ENCODE measurements around the gene CFAP61. TPM values are rescaled to one million over a fixed set of nuclear protein-coding genes. Genes with fewer than 3 reads are reported as not detected.

Gene CFAP61
- total and polyA plus RNA-seq, 9 of the 15 experiments (the other 6 are each of a cell fraction or from before 2014, with no cell fraction given), result 0.11 TPM; not detected in 8

DNA sequence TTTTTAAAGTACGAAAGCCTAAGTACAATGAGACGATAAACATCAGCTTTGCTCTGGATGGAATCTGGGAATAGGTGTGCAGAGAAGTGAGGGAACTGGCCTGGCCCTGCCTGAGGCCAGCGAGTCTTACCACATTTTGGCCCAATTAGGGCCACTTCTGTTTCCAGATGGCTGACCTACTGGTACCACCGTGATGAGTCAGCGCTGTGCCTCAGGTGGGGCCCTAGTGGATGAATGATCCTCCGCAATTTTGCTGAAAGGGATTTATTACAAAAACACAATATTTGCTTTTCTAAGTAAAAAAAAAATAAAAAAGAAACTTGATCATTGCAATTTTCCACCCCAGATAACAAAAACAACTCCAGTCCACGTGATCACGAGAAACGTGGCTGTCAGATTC lies 338.1 kb downstream of the CFAP61 start:
- Histone ChIP-seq H3K4me3 (no peak overlapping the region), H3K27me3 (ENCODE audit: control insufficient read depth in 2 of 2, insufficient read depth in 2 of 2, low read length in 2 of 2) (peaks cover 3 to 14% of the 10 kb centered on the region in 2 experiments; a peak in 3 of 5 replicates), H4K20me1 (replicated peaks; ENCODE audit: control insufficient read depth, insufficient read depth, low read length) (no peaks in the 10 kb centered on the region), H3K4me2 (ENCODE audit: insufficient read depth, low read length) (no peak overlapping the region), H3K27ac (ENCODE audit: extremely low read depth, low read depth, low read length) (no peak overlapping the region), H2AFZ (ENCODE audit: low read depth, low read length) (no peak overlapping the region), H3K9me3 (replicated peaks; ENCODE audit: control insufficient read depth, insufficient read depth, low read depth, low read length) (no peaks in the 10 kb centered on the region), H3K79me2 (ENCODE audit: control insufficient read depth, insufficient read depth, low read length) (no peaks in the 10 kb centered on the region), H3K9me1 (ENCODE audit: control insufficient read depth, insufficient read depth, low read length) (no peaks in the 10 kb centered on the region), H3K9ac (ENCODE audit: insufficient read depth in 1 of 2, low read depth in 2 of 2, low read length in 2 of 2) (no peak overlapping the region), H3K4me1 (replicated peaks in 1 of 2; ENCODE audit: control insufficient read depth in 2 of 2, insufficient read depth in 2 of 2, low read length in 2 of 2) (peaks cover 0 to 10% of the 10 kb centered on the region in 2 experiments; a peak in 4 of 5 replicates), H3K36me3 (ENCODE audit: control insufficient read depth, insufficient read depth, low read length) (no peaks in the 10 kb centered on the region)
- intact Hi-C loops (cut with micrococcal nuclease) (no loop called here), in situ Hi-C loops (cut with MboI) (no loop called here)
- DNase-seq (ENCODE audit: extremely low read depth in 1 of 4, low spot score in 3 of 4) (no peak), ATAC-seq (no peak), FAIRE-seq (no peak)
- WGBS (ENCODE audit: insufficient coverage, low coverage, missing lambda C conversion rate), result 41% methylated on average over 6 of the region's 9 CpGs
- ChIA-PET POLR2A (interaction anchor here (0.8 kb wide), 1 partner anchor 53 kb away, joined by 3 read pairs; no protein-coding TSS in a partner anchor), CTCF (ENCODE audit: low intra/inter-chr PET ratio) (no interaction called here)
- no peak for TF ChIP-seq ZNF311 (CRISPR knock-in tag; IDR thresholded peaks at IDR 0.05)
- TF ChIP-seq ZSCAN29 (IDR thresholded peaks at IDR 0.05), result no peak
- TF ChIP-seq IFI16 (CRISPR knock-in tag; IDR thresholded peaks at IDR 0.05), result no peak
- no peak for TF ChIP-seq BMI1 (IDR thresholded peaks at IDR 0.05; ENCODE audit: low read length)
- no peak for TF ChIP-seq ZNF717 (CRISPR knock-in tag; IDR thresholded peaks at IDR 0.05)
- TF ChIP-seq SUPT5H (IDR thresholded peaks at IDR 0.05), result no peak
- TF ChIP-seq, protein P1, sequence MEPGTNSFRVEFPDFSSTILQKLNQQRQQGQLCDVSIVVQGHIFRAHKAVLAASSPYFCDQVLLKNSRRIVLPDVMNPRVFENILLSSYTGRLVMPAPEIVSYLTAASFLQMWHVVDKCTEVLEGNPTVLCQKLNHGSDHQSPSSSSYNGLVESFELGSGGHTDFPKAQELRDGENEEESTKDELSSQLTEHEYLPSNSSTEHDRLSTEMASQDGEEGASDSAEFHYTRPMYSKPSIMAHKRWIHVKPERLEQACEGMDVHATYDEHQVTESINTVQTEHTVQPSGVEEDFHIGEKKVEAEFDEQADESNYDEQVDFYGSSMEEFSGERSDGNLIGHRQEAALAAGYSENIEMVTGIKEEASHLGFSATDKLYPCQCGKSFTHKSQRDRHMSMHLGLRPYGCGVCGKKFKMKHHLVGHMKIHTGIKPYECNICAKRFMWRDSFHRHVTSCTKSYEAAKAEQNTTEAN (CRISPR knock-in tag; IDR thresholded peaks at IDR 0.05), result no peak
- no peak for TF ChIP-seq ZNF76 (CRISPR knock-in tag; IDR thresholded peaks at IDR 0.05; ENCODE audit: borderline replicate concordance)
- no peak for TF ChIP-seq ZNF263 (CRISPR knock-in tag; IDR thresholded peaks at IDR 0.05; ENCODE audit: borderline replicate concordance)
- TF ChIP-seq TSC22D4 (tag; IDR thresholded peaks at IDR 0.05), result no peak
- no peak for TF ChIP-seq TEAD1 (CRISPR knock-in tag; IDR thresholded peaks at IDR 0.05)
- no TSS peak for BruUV-seq (replicated peaks)
